Measurements from ENCODE around the gene OR2F2.

OR2F2 gene

GRCh38 chr7:143913945-143914615 is 21.0 kb upstream of the OR2F2 start:
- no peak for DNase-seq (ENCODE audit: extremely low read depth in 1 of 2, low read depth in 1 of 2)

- no peak for DNase-seq (ENCODE audit: extremely low read depth in 1 of 2, low read depth in 1 of 2)
These were observed 19.9 kb upstream of the OR2F2 start for GRCh38 chr7:143914938-143915652.

GRCh38 chr7:143924851-143925250 is 10.2 kb upstream of the OR2F2 start:
- no peak for DNase-seq (ENCODE audit: extremely low read depth in 1 of 2, low read depth in 1 of 2)

- no peak for DNase-seq (ENCODE audit: extremely low read depth in 1 of 2, low read depth in 1 of 2)
These were observed 5.7 kb upstream of the OR2F2 start for GRCh38 chr7:143929224-143929920.

- DNase-seq (ENCODE audit: extremely low read depth in 1 of 2, low read depth in 1 of 2) = no peak
These were observed 3.3 kb upstream of the OR2F2 start for GRCh38 chr7:143931739-143932138.

DNA sequence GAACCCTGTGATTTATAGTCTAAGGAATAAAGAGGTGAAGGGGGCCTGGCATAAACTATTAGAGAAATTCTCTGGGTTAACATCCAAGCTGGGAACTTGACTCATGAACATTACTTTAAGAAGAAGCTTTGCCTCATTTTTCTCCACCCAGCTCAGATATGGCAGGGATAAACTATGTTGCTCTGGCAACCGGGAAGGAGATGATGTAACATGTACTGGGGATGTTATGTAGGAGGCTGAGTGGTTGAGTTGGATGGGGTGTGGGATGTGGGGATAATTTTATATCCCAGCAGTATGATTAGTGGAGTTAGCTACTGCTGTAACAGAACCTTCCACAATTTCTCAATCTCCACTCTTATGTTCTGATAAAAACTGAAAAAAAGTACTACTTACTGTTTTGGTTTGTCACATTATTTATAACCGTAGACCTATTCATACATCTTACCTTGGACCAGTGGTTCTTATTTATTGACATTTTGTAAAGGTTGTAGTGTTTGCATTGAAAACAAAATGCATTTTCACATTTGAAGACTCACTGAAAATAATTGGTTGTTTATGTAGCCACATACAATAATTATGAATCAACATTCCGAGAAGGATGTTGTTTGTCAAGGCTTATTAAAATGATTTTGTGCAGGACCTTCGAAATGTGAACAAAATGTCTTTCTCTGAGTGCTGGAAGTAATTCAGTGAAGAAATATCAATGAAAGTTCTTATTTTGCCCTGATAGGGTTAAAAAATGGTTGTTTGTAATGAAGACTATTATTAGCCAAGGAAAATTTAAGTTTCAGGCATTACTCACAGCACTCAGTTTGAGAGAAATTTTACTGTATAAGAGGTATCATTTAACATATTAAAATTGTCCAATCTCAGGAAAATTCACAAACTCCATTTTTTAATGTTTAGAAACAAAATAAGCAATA is 1.3 kb downstream of the OR2F2 start:
- DNase-seq (ENCODE audit: extremely low read depth in 1 of 2, low read depth in 1 of 2) = no peak

DNA sequence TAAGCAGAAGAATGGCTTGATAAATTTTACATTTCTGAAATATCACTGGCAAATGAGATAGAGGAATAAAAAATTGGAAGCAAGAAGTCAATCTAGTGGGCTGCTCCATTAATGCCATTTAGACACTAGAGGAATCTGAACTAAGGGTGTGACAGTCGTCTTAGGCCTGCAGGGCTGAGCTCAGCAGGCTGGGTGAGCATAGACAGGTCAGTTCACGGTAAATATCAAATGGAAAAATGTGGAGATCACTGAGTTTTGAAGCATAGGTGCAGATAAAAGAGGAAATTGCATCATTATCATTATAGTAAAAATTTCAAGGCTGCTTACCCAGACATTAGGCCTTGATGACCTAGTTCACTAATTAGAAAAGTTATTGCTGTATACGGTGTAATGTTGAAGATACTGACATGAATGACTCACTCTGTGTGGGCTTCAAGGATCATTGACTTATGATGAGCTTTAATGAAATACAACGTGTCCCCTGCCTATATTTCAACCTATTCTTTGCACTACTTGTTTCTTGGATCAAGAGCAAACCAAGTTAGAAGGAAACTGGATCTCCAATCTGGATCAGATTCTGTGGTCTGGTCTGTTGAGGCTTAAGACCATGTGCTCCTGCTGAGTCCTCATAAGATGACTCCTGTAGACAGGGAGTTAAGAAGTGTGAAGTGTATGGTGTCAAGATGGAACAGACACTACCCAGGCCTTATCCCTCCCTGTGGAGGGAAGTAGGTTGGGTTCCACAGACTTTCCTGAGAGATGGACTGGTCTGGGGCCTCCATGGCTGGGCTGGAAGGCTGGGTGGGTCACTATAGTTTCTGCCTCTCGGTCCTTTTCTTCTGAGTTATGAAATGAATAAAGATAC is 3.6 kb downstream of the OR2F2 start:
- no peak for DNase-seq (ENCODE audit: extremely low read depth in 1 of 2, low read depth in 1 of 2)

DNA sequence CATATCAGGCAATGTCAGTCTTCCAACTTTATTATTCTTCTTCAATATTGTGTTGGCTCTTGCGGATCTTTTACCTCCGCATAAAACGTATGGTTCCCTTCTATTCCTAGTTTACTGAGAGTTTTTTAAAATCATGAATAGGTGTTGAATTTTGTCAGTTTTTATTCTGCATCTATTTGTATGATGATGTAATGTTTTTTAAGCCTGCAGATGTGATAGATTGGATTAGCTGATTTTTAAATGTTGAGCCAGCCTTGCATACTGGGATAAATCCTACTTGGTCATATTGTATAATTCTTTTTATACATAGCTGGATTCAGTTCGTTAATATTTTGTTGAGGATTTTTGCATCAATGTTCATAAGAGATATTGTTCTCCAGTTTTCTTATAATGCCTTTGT is 10.4 kb downstream of the OR2F2 start:
- no peak for DNase-seq (ENCODE audit: extremely low read depth in 1 of 2, low read depth in 1 of 2)

DNA sequence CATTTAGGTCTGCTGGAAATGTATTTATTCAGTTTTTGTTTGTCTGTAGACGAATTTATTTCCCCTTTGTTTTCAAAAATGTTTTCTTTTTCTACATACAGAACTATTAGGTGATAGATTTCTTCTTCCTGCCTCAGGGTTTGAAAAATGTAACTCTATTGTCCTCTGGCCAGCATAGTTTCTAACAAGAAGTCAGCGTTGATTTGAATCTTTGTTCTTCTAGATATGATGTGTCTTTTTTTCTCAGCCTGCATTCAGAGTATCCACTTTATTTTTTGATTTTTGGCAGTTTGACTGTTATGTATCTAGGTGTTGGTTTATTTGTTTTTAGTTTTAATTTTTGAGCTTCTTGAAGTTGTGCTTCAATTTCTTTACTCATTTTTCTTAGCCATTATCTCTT is 12.1 kb downstream of the OR2F2 start:
- no peak for DNase-seq (ENCODE audit: extremely low read depth in 1 of 2, low read depth in 1 of 2)

GRCh38 chr7:143948733-143949132 is 13.7 kb downstream of the OR2F2 start:
- no peak for DNase-seq (ENCODE audit: extremely low read depth in 1 of 2, low read depth in 1 of 2)

- no peak for DNase-seq (ENCODE audit: extremely low read depth in 1 of 2, low read depth in 1 of 2)
These were observed 18.4 kb downstream of the OR2F2 start for GRCh38 chr7:143953421-143953820.

DNA sequence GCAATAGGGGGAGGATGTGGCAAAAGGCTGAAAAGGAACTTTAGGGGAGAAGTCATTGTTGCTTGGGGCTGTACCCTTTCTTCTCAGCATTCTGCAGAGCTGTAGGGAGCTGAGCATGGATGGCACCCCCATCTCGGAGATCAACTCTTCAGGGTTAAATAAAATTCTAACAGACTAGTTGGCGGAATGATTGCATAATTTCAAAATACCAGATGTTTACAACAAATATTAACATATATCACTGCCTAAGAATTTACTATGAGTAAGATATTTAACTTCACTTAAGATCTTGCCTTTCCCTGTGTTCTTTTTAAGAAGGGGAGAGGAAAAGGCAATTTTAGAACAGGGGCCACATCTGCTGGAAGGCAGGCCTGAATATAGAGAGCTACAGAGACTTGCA is 19.1 kb downstream of the OR2F2 start:
- DNase-seq (ENCODE audit: extremely low read depth in 1 of 2, low read depth in 1 of 2) = no peak

GRCh38 chr7:143954544-143954943 is 19.5 kb downstream of the OR2F2 start, which contains the start of gene OR2F1:
Gene OR2F1 (plus strand): TSS chr7:143954844. CDS start chr7:143959971, 5,127 bp downstream.
- DNase-seq (ENCODE audit: extremely low read depth in 1 of 2, low read depth in 1 of 2) = no peak

- DNase-seq (ENCODE audit: extremely low read depth in 1 of 2, low read depth in 1 of 2) = no peak
These were observed 23.7 kb downstream of the OR2F2 start for GRCh38 chr7:143958781-143959180.

DNA sequence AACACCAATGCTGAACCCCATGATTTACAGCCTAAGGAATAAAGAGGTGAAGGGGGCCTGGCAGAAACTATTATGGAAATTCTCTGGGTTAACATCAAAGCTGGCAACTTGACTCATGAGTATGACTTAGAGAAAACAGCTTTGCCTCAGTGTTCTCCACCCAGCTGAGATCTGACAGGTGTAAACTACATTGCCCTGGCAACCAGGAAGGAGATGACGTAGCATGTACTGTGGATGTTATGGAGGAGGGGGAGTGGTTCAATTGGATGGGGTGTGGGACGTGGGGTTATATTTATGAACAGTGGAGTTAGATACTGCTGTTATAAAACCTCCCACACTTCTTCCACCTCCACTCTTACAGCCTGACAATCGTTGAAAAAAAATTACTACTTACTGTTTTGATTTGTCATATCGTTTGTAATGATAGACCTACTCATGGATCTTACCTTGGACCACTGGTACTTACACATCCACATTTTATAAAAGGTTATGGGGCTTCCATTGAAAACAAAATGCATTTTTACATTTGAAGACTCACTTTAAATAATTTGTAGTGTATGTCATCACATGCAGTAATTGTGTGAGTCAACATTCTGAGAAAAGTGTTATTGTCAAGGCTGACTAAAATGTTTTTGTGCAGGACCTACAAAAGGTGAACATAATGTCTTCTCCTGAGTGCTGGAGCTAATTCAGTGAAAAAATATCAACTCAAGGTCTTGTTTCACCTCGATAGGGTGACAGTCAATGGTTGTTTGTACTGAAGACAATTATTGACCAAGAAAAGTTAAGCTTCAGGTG is 26.0 kb downstream of the OR2F2 start:
- no peak for DNase-seq (ENCODE audit: extremely low read depth in 1 of 2, low read depth in 1 of 2)

DNA sequence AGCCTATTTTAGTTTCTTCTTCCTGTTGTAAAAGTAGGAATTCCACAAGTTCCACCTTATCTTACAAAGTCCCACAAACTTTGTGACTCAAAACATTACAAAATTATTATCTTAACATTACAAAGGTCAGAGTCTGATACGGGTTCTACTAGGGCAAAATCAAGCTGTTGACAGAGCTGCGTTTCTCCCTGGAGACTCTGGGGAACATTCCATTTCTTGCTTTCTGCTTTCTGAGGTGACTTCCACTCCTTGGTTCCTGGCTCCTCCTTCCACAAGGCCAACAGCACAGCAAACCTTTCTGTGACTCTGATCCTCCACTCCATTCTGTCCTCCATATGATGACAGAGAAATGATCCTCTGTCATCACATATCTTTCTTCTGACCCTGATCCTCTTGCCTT is 30.2 kb downstream of the OR2F2 start:
- no peak for DNase-seq (ENCODE audit: extremely low read depth in 1 of 2, low read depth in 1 of 2)

GRCh38 chr7:143967398-143967797 is 32.4 kb downstream of the OR2F2 start:
- no peak for DNase-seq (ENCODE audit: extremely low read depth in 1 of 2, low read depth in 1 of 2)

GRCh38 chr7:143973870-143974416 is 38.9 kb downstream of the OR2F2 start:
- DNase-seq (ENCODE audit: extremely low read depth in 1 of 2, low read depth in 1 of 2) = no peak

DNA sequence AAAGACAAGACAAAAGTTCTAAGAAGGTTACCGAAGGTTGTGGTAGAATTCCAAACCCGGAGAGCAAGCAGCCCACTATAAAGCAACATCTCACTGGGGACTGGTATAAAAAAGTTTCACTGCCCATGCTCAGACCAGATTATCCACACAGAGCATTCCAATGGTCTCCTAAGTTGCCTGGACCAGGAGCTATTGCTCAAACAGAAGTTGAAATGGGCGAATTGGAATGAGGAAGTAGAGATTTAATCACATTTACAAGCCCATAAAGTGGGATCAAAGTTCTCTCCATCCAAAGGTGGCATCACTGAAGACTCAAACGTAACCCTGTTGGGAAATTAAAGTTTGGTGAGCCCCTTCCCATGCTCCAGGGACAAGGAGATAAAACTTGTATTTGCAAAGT is 39.4 kb downstream of the OR2F2 start:
- DNase-seq (ENCODE audit: extremely low read depth in 1 of 2, low read depth in 1 of 2) = no peak

Data from activated CD8-positive, alpha-beta memory T cell treated with anti-CD3 and anti-CD28 coated beads for 1 hour (primary cell).